ENCODE data around the gene CHD5.

Gene CHD5

GRCh38 chr1:6157132-6157527, 23.0 kb downstream of the CHD5 start:
- in situ Hi-C loops (cut with HindIII; ENCODE audit: low sequenced_read_pairs) = no loop called here

DNA sequence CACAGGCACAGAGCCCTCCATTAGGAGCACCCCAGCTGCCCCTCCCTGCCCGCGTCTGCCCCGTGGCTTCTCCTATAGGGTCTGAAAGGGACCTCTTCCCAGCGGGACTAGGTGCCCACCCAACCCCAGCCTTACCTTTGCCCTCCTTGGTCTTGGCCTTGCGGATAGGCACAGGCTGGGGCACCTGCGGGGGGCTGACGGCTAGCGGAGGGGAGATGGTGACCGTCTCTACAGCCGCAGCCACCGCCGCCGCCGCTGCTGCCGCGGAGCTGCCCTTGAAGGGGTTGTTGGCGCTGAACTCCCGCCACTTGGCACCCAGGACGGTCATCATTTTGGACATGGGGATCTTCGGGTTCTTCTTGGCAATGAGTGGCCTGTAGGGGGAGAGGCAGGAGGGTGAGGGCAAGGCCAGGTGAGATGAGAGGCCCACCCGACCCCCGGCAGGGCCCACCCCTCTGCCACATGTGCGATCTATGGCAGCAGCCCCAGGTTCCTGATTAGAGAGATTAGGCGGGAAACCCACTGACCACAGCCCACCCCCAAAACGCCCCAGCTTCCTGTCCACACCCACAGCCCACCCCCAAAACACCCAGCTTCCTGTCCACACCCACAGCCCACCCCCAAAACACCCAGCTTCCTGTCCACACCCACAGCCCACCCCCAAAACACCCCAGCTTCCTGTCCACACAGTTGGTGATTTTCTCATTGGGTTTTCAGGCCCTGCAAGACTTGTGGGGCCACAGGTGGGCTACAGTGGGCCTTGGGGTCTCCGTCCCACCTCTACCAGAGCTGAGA, 25.4 kb downstream of the CHD5 start:
- in situ Hi-C loops (cut with HindIII; ENCODE audit: low sequenced_read_pairs) = no loop called here

GRCh38 chr1:6152882-6153281, 27.2 kb downstream of the CHD5 start:
- in situ Hi-C loops (cut with HindIII; ENCODE audit: low sequenced_read_pairs) = no loop called here

DNA sequence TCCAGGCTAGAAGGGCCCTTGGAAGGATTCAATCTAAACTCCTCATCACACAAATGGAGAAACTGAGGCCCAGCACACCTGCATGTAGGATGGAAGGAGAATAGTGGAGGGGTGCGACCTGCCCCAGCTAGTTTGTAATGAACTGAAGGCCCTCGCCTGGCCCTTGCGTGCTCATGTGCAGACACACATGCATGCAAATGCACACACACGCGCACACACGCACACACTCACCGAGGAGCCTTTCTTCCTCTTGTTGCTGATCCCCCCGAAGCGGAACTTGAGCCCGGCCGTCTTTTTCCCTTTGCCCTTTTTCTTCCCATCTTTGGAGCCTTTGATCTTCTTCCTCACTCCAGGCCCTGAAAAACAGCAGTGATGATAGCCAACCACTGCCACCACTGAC, 27.9 kb downstream of the CHD5 start:
- in situ Hi-C loops (cut with HindIII; ENCODE audit: low sequenced_read_pairs) = no loop called here

DNA sequence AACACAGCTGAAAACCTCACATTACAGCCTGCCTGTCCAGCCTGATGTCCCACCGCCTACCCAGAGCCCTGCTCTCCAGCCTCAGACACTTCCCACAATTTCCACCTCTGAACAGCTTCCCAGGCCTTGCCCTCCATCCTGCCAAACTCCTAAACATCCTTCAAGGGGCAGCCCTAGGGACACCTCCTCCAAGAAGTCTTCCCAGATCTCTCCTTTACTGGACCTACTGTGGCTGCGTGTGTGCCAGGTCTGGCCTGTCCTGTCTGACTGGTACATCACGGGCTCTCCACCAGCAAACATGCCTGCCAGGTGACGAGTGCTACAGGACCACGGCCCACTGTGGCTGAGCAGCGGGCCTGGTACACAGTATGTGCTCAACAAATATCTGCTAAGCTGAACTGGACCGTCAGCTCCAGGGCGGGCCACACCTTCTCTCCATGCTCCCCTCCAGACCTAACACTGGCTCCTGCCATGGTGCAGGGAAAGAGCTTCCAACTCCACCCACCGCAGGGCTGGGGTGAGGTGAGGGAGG, 28.8 kb downstream of the CHD5 start:
- in situ Hi-C loops (cut with HindIII; ENCODE audit: low sequenced_read_pairs) = no loop called here

DNA sequence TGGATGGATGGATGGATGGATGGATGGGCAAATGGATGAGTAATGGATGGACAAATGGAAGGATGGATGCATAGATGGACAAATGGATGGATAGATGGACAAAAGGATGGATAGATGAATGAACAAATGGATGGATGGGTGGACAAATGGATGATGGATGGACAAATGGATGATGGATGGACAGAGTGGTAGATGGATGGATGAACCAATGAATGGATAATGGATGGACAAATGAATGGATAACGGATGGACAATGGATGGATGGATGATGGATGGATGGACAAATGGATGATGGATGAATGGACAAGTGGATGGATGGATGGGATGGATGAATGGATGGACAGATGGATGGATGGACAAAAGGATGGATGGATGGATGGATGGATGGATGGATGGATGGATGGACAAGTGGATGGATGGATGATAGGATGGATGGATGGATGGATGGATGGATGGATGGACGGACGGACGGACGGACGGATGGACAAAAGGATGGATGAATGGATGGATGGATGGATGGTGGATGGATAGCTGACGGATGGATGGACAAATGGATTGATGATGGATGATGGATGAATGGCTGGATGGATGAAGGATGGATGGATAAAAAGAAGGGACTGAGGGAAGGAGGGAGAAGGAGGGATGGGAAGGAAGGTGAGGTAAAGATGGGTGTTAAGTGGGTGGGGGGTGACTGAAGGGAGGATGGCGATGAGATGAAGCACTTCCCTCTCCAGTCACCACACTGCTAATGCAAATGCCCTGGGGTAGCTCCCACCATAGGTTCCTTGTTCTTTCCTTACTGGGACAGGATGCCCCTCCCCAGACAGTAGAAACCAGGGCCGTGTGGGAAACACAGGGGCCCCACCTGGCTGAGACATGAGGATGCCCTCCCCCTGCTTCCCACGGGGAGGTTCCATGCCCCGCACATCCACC, 29.8 kb downstream of the CHD5 start:
- in situ Hi-C loops (cut with HindIII; ENCODE audit: low sequenced_read_pairs) = no loop called here

DNA sequence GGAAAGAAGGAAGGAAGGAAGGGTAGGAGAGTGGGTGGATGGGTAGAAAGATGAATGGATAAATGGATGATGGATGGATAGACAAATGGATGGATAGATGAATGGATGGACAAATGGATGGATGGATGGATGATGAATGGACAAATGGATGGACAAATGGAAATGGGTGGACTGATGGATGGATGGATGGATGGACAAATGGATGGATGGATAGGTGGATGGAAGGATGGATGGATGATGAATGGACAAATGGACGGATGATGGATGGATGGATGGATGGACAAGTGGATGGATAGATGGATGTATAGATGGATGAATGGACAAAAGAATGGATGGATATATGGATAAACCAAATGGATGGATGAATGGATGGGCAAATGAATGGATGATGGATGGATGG, 30.5 kb downstream of the CHD5 start:
- in situ Hi-C loops (cut with HindIII; ENCODE audit: low sequenced_read_pairs) = no loop called here

GRCh38 chr1:6148497-6149241, 31.5 kb downstream of the CHD5 start:
- in situ Hi-C loops (cut with HindIII; ENCODE audit: low sequenced_read_pairs) = no loop called here

- in situ Hi-C loops (cut with HindIII; ENCODE audit: low sequenced_read_pairs) = no loop called here
Observed at GRCh38 chr1:6145864-6146410, 34.2 kb downstream of the CHD5 start.

- in situ Hi-C loops (cut with HindIII; ENCODE audit: low sequenced_read_pairs) = no loop called here
Observed at GRCh38 chr1:6145396-6145750, 34.7 kb downstream of the CHD5 start.

DNA sequence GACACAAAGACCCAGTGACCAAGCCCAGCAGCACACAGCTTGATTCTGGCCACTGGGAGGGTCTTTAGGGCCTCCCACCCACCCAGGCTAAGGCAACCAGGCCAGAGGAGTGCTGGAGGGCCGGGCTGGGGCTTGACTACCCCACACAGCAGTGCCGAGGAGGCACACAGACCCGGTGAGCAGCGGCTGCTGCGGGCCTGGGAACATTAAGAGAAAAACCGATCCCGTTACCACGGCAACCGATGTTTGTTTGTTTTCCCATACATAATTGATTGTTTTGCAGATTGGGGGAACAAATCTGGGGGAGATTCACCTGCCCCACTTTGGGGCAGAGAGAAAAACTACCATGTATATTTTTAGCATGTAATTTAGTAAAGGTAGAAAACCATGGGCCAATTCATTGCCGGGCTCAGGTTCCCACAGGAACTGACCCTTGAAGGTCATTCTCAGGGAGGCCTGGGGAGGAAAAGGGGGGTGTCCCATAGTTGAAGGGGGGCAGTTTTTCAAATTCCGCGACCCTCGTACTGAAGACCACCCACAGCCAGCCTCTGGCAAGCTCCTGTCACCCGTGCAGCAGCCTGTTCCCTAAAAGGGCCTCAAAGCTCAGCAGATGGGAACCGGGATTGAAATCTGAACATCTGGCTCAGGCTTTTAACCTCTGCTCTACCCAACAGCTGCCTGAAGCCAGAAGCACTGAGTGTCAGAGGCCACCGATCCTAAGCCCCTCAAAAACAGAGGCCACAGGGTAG, 35.3 kb downstream of the CHD5 start:
- in situ Hi-C loops (cut with HindIII; ENCODE audit: low sequenced_read_pairs) = no loop called here

- in situ Hi-C loops (cut with HindIII; ENCODE audit: low sequenced_read_pairs) = no loop called here
Observed at GRCh38 chr1:6144175-6144574, 35.9 kb downstream of the CHD5 start.

DNA sequence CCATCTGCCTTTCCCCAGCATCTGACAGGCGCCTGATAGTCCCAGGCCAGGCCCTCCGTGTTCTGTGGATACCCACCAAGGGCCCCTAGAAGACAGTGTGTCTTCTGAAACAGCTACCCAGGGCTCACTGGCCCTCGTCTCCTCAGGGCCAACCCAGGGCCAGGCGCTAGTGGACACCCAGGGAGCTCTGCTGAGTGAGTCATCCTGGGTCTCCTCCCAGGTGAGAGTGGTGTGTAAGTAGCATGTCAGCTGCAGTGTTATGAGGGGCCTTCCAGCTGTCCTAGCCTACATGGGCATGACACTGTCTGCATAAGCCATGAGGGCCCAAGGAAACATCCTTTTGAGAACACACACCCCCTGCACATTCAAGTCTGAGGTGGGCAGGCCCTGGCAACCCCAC, 36.7 kb downstream of the CHD5 start:
- in situ Hi-C loops (cut with HindIII; ENCODE audit: low sequenced_read_pairs) = no loop called here

DNA sequence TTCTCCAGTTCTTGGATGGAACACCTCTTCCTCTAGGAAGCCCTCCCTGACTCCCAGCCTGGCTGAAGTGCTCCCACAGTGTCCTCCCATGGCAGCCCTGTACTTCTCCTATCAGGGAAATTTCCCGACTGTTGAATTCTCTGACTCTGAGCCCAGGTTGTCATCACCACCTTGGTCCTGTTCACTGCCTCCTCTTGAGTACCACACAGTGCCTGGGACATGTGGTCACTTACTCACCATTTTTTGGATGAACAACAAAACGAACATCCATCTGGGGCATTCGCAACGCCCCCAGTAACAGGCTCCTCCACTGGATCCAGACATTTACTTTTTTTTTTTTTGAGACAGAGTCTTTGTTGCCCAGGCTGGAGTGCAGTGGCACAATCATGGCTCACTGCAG, 37.4 kb downstream of the CHD5 start:
- in situ Hi-C loops (cut with HindIII; ENCODE audit: low sequenced_read_pairs) = no loop called here

DNA sequence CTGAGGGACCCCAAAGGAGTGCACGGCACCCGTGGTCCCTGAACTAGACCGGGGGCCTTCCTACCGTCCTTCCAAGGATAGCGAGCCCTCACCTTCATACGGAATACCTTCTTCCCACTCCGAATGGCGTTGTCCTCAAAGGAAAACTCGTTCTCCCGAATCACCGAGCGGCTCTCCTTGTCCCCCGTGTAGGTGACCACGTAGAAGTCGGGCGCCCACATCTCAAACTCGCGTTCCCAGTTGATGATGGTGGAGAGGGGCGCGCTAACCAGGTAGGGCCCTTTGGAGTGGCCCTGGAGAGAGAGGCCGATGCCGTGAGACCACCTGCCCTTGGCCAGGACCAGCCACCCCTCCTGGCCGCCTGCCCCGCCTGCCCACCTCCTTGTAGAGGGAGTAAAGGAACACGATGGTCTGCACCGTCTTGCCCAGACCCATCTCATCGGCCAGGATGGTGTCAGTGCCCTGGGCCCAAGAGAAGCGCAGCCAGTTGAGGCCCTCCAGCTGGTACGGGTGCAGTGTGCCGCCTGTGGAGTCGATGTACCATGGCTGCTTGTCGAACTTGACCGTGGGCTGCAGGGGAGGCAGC, 38.0 kb downstream of the CHD5 start:
- in situ Hi-C loops (cut with HindIII; ENCODE audit: low sequenced_read_pairs) = no loop called here

DNA sequence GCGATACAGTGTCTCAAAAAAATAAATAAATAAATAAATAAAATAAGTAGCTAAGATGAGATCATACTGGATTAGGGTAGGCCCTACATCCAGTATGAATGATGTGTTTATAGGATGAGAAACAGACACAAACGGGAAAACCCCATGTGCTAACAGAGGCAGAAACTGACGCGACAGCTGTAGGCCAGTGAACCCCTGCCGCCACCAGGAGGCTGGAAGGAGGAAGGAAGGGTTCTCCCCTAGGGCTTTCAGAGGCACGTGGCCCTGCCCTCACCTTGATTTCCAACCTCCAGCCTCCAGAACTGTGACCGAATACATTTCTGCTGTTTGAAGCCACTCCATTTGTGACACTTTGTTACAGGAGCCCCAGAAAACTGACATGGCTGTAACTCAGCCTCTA, 38.5 kb downstream of the CHD5 start:
- in situ Hi-C loops (cut with HindIII; ENCODE audit: low sequenced_read_pairs) = no loop called here

DNA sequence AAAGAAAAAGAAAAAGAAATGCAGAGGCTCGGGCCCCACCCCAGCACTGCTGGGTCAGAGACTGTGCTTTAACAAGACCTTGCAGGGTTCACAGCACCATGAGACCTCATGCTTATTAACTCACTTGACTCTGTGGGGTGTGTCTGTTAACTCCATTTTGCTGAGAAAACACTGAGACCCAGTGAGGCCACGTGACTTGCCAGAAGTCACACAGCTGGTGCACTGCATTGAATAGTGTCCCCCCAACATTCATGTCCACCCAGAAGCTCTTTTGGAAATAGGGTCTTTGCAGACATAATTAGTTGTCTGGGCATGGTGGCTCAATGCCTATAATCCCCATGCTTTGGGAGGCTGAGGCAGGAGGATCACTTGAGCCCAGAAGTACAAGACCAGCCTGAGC, 39.7 kb downstream of the CHD5 start:
- in situ Hi-C loops (cut with HindIII; ENCODE audit: low sequenced_read_pairs) = no loop called here

DNA sequence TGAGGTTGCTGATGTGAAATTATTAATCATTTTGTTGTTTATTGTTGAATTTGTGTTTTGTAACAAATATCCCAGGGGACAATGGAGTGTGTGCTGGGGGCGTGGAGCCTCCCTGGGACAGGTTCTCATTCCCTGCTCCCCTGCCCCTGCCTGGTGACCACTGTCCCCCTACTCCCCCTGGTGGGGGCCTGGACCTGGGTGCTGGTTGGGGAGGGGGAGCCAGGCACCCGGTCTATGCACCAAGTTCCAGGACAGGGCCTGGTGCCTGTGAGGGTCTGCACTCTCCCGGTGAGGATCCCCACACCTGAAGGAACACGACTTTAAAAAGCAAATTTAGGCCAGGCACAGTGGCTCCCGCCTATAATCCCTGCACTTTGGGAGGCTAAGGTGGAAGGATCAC, 42.4 kb downstream of the CHD5 start:
- in situ Hi-C loops (cut with HindIII; ENCODE audit: low sequenced_read_pairs) = no loop called here

DNA sequence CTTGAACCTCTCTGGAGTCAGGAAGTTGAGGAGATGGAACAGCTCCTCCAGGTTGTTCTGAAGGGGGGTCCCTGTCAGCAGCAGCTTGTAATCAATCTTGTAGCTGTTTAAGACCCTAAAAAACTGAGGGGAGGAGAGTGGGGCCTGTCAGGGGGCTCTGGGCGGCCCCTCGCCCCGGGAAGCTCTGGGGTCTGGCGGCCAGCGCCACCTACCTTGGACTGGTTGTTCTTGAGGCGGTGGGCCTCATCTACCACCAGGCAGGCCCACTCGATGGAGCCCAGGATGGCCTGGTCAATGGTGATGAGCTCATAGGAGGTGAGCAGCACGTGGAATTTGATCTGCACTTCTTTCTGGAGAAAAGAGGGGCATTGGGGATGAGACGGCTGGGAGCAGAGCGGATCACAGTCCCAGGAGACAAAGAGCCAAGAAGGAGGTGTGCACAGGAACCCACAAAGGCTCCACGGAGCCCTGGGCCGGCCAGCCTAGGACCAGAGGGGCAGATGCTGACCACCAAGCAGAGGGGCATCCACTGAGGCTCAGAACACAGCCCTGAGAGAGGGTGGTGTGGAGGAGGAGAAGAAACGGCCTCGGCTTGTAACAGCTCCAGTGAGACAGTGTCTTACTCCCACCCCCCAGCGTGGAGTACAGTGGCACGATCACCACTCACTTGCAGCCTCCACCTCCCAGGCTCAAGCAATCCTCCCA, 43.5 kb downstream of the CHD5 start:
- in situ Hi-C loops (cut with HindIII; ENCODE audit: low sequenced_read_pairs) = no loop called here
